DND-41 (cell line): Measurements from ENCODE around the gene OXER1.

Experiments used
- ATAC-seq: fragments of 200-7000 bp; cut with Tn5 transposase; 3 replicates; pipeline ENCODE4 v1.9.1; 2021; ENCODE audit warnings: low read depth; ENCODE audit not compliant: insufficient read depth
- DNase-seq: peaks from one replicate; pipeline ENCODE4 v3.0.0-alpha.2; 2020
- H2AFZ ChIP-seq: 2 replicates; pipeline ENCODE4 v1.6.0; 2012; ENCODE audit warnings: low read depth, low read length
- H3K27ac ChIP-seq: 2 replicates; pipeline ENCODE4 v1.5.1; 2012; ENCODE audit warnings: low read length, inconsistent platforms
- H3K27me3 ChIP-seq: fragments of 200-600 bp; sonication (generic); 2 replicates; pipeline ENCODE4 v1.6.0; 2012; ENCODE audit warnings: low read length, mild to moderate bottlenecking, inconsistent platforms; ENCODE audit not compliant: insufficient read depth, poor library complexity
- H3K36me3 ChIP-seq: 2 replicates; pipeline ENCODE4 v1.5.1; 2012; ENCODE audit warnings: low read length, inconsistent platforms; ENCODE audit not compliant: insufficient read depth
- H3K4me1 ChIP-seq: 2 replicates; pipeline ENCODE4 v1.5.1; 2012; ENCODE audit warnings: mild to moderate bottlenecking, low read length; ENCODE audit not compliant: insufficient read depth
- H3K4me2 ChIP-seq: 2 replicates; pipeline ENCODE4 v1.6.0; 2012; ENCODE audit warnings: mild to moderate bottlenecking, moderate library complexity, low read length, inconsistent platforms; ENCODE audit not compliant: insufficient read depth
- H3K4me3 ChIP-seq, 2 experiments: fragments of 200-600 bp in 1 of 2; shearing (Covaris generic) in 1 of 2; 2 replicates each; pipeline ENCODE4 v1.5.1; 2012 to 2016; ENCODE audit warnings: inconsistent platforms in 2 of 2, low read length in 2 of 2, mild to moderate bottlenecking in 2 of 2, low read depth in 1 of 2, moderate library complexity in 1 of 2
- H3K79me2 ChIP-seq: 2 replicates; pipeline ENCODE4 v1.6.0; 2012; ENCODE audit warnings: low read length, inconsistent platforms; ENCODE audit not compliant: insufficient read depth
- H3K9ac ChIP-seq: 2 replicates; pipeline ENCODE4 v1.6.0; 2012; ENCODE audit warnings: low read depth, mild to moderate bottlenecking, inconsistent platforms, low read length, moderate library complexity
- H3K9me3 ChIP-seq: 2 replicates; pipeline ENCODE4 v1.5.1; 2012; ENCODE audit warnings: low read length, moderate library complexity, mild to moderate bottlenecking, inconsistent platforms; ENCODE audit not compliant: insufficient read depth, severe bottlenecking
- H4K20me1 ChIP-seq: 2 replicates; pipeline ENCODE4 v1.6.0; 2012; ENCODE audit warnings: low read length; ENCODE audit not compliant: insufficient read depth
- CTCF ChIP-seq: IDR thresholded peaks from 2 replicates; pipeline ENCODE4 v1.5.1; 2012; ENCODE audit warnings: borderline replicate concordance, low read length, moderate library complexity, mild to moderate bottlenecking; ENCODE audit not compliant: poor library complexity, severe bottlenecking; ENCODE audit errors: extremely low read depth
- EZH2 ChIP-seq: IDR thresholded peaks from 3 replicates; pipeline ENCODE4 v1.6.1; 2012; ENCODE audit warnings: borderline replicate concordance, low read depth, mild to moderate bottlenecking, moderate library complexity, low read length, inconsistent platforms; ENCODE audit not compliant: severe bottlenecking

OXER1 gene

GRCh38 chr2:42761554-42761953 is 2.4 kb downstream of the OXER1 start:
- Histone ChIP-seq H3K4me1 (no peaks in the 10 kb centered on the region), H3K36me3 (no peaks in the 10 kb centered on the region), H3K9me3 (no peaks in the 10 kb centered on the region), H3K4me2 (no peak overlapping the region), H2AFZ (no peak overlapping the region), H3K27ac (no peak overlapping the region), H3K9ac (no peak overlapping the region), H3K79me2 (no peaks in the 10 kb centered on the region), H3K27me3 (no peaks in the 10 kb centered on the region), H4K20me1 (no peaks in the 10 kb centered on the region), H3K4me3 (no peak overlapping the region)
- no peak for ATAC-seq
- DNase-seq: no peak
- no peak for TF ChIP-seq EZH2
- no peak for TF ChIP-seq CTCF

DNA sequence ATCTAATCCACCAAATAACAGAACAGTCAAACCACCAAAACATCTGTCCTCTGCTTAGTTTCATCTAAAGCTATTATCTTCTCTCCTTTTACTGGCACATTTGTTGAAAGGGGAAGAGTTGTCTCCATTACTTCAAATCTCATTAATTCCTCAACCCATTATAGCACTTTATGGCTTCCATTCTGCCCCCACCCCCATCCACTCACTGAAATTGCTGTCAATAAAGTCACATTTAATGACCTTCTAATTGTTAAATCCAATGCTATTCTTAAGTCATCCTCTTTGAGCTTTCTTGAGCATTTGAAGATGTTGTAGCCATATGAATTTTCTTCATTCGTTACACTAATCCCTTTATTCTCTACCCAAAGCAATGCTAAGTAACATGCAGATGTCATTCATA is 5.2 kb downstream of the OXER1 start:
- Histone ChIP-seq H3K27ac (no peak overlapping the region), H3K79me2 (no peaks in the 10 kb centered on the region), H3K9me3 (no peaks in the 10 kb centered on the region), H3K36me3 (peaks cover 2% of the 10 kb centered on the region; the same call in 1 of the 2 replicates), H3K4me1 (0 out of 2 replicates have a peak, but pooled peaks cover 3% of the 10 kb centered on the region), H3K4me2 (no peak overlapping the region), H3K9ac (no peak overlapping the region), H3K27me3 (no peaks in the 10 kb centered on the region), H4K20me1 (no peaks in the 10 kb centered on the region), H3K4me3 (no peak overlapping the region), H2AFZ (no peak overlapping the region)
- DNase-seq (no peak), ATAC-seq (no peak)
- no peak for TF ChIP-seq EZH2
- no peak for TF ChIP-seq CTCF

- TF ChIP-seq EZH2 (no peak), CTCF (no peak)
- H3K9ac ChIP-seq: no peak overlapping the region
- 0 out of 2 replicates have a peak, but pooled peaks cover 3% of the 10 kb centered on the region for H3K4me1 ChIP-seq
- peaks cover 5% of the 10 kb centered on the region; the same call in 1 of the 2 replicates for H3K36me3 ChIP-seq
- DNase-seq: no peak
- H3K27ac ChIP-seq: no peak overlapping the region
- no peaks in the 10 kb centered on the region for H3K27me3 ChIP-seq
- no peaks in the 10 kb centered on the region for H3K9me3 ChIP-seq
- no peak overlapping the region for H3K4me2 ChIP-seq
- no peak overlapping the region for H3K4me3 ChIP-seq
- ATAC-seq: no peak
- H3K79me2 ChIP-seq: no peaks in the 10 kb centered on the region
- H4K20me1 ChIP-seq: no peaks in the 10 kb centered on the region
- no peak overlapping the region for H2AFZ ChIP-seq
These were observed 5.8 kb downstream of the OXER1 start for GRCh38 chr2:42757981-42758740.
